ENCODE data around the gene CEP250. TPM values are rescaled to one million over a fixed set of nuclear protein-coding genes. Genes with fewer than 3 reads are reported as not detected.

CEP250 gene, protein sequence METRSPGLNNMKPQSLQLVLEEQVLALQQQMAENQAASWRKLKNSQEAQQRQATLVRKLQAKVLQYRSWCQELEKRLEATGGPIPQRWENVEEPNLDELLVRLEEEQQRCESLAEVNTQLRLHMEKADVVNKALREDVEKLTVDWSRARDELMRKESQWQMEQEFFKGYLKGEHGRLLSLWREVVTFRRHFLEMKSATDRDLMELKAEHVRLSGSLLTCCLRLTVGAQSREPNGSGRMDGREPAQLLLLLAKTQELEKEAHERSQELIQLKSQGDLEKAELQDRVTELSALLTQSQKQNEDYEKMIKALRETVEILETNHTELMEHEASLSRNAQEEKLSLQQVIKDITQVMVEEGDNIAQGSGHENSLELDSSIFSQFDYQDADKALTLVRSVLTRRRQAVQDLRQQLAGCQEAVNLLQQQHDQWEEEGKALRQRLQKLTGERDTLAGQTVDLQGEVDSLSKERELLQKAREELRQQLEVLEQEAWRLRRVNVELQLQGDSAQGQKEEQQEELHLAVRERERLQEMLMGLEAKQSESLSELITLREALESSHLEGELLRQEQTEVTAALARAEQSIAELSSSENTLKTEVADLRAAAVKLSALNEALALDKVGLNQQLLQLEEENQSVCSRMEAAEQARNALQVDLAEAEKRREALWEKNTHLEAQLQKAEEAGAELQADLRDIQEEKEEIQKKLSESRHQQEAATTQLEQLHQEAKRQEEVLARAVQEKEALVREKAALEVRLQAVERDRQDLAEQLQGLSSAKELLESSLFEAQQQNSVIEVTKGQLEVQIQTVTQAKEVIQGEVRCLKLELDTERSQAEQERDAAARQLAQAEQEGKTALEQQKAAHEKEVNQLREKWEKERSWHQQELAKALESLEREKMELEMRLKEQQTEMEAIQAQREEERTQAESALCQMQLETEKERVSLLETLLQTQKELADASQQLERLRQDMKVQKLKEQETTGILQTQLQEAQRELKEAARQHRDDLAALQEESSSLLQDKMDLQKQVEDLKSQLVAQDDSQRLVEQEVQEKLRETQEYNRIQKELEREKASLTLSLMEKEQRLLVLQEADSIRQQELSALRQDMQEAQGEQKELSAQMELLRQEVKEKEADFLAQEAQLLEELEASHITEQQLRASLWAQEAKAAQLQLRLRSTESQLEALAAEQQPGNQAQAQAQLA (N-terminal part only)
- 10 to 100 TPM; 45.1 to 55.0 TPM for total RNA-seq

DNA sequence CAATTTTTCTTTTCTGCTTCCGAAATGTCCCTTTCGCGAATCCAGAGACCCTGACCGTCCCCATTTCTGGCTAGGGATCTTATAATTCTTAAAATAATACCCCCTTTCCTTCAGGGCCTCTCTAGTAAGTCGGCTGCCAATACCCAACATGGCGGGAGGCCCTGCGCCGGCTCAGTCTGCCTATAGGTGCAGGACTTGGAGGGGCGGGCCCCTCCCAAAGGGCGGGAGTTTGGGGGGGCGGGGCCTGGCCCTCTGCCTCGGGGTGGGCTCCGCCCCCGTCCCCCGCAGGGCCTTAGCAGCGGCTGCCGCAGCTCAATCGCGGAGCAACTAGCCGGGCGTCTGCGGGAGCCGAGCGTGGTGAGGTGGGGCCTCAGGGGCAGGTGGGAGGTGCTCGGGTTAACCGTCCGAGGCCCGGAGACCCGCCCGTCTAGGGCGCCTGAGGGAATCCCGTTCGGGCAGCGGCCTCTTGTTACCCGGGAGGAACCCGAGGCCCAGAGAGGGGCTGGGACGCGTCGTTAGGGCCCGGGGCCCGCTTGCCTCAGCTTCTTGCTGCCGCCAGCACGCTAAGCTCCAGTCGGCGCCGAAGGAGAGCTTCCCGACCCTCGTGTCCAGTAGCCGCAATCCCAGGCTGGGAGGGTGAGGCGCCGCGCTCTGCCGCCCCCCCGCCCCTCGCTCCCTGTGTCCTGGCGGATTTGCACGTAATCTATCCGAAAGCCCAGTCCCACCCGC is at the start of gene CEP250:
CEP250 (plus strand) TSS at position 718 of the 729 bp plus-strand sequence. CDS start 6,770 bp downstream, outside the sequence.
- no peaks in the 10 kb centered on the region for H3K27me3 Mint-ChIP-seq (ENCODE audit: low read depth)
- DNase-seq (peak; percentile 95 to 96), ATAC-seq (replicated peaks in 1 of 2) (peak; percentile 98)
- H3K36me3 Mint-ChIP-seq (ENCODE audit: insufficient read depth in 2 of 2) = no peaks in the 10 kb centered on the region
- peaks cover 40% of the 10 kb centered on the region for H3K4me1 Mint-ChIP-seq (ENCODE audit: low read depth)
- no peaks in the 10 kb centered on the region for H3K9me3 Mint-ChIP-seq
- H3K4me3 Mint-ChIP-seq = peak within 1 kb of the TSS; percentile 86 to 98
- H3K27ac Mint-ChIP-seq = peak within 1 kb of the TSS; percentile 100

DNA sequence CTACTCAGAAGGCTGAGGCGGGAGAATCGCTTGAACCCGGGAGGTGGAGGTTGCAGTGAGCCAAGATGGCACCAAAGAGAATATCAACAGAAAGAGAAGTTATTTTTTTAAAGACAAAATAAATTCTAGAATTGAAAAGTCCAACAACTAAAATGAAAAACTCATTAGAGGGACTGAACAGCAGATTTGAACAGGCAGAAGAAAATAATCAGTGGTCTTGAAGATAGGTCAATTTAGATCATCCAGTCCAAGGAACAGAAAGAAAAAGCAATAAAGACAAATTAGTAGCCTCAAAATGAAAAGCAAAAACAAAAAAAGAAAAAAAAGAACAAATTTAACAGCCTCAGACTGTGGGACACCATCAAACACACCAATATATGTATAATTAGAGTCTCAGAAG is 49.6 kb upstream of the CEP250 start:
- peaks cover 2 to 3% of the 10 kb centered on the region in 2 donors for H3K9me3 Mint-ChIP-seq
- H3K4me1 Mint-ChIP-seq (ENCODE audit: low read depth) = peaks cover 31% of the 10 kb centered on the region
- H3K27ac Mint-ChIP-seq = peak overlapping the region; percentile 2
- no peak overlapping the region for H3K4me3 Mint-ChIP-seq
- ATAC-seq (replicated peaks in 1 of 2) (no peak), DNase-seq (no peak)
- peaks cover 11 to 41% of the 10 kb centered on the region in 2 donors for H3K36me3 Mint-ChIP-seq (ENCODE audit: insufficient read depth in 2 of 2)
- no peaks in the 10 kb centered on the region for H3K27me3 Mint-ChIP-seq (ENCODE audit: low read depth)

DNA sequence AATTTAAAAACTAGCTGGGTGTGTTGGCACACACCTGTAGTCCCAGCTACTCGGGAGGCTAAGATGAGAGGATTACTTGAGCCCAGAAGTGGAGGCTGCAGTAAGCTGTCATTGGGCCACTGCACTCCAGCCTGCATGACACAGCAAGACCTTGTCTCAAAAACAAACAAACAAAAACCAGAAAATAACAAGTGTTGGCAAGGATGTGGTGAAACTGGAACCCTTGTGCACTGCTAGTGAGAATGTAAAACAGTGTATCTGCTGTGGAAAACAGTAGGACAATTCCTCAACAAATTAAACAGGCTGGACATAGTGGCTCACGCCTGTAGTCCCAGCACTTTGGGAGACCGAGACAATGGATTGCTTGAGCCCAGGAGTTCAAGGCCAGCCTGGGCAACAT is 47.1 kb upstream of the CEP250 start:
- peak overlapping the region; percentile 39 for H3K27ac Mint-ChIP-seq
- H3K27me3 Mint-ChIP-seq (ENCODE audit: low read depth) = no peaks in the 10 kb centered on the region
- no peak for DNase-seq
- peaks cover 13 to 47% of the 10 kb centered on the region in 2 donors for H3K36me3 Mint-ChIP-seq (ENCODE audit: insufficient read depth in 2 of 2)
- no peak for ATAC-seq (replicated peaks in 1 of 2)
- no peak overlapping the region for H3K4me3 Mint-ChIP-seq
- H3K4me1 Mint-ChIP-seq (ENCODE audit: low read depth) = peaks cover 47% of the 10 kb centered on the region
- peaks cover 2 to 3% of the 10 kb centered on the region in 2 donors for H3K9me3 Mint-ChIP-seq

DNA sequence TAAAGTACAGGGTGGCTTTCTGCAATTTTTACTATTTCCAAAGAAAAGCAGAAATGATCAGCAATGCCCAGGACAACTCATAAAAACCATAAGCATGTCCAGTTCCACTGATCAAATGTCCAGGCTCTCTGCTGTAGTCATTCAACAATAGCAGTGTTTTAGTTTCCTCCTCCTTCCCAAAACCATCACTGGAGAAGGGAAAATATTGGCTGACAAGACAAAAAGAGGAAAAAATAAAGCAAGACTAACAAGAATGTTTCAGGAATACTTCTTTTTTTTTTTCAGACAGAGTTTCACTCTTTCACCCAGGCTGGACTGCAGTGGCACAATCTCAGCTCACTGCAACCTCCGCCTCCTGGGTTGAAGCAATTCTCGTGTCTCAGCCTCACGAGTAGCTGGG is 45.9 kb upstream of the CEP250 start:
- Mint-ChIP-seq H3K9me3 (peaks cover 2 to 3% of the 10 kb centered on the region in 2 donors), H3K27me3 (ENCODE audit: low read depth) (no peaks in the 10 kb centered on the region), H3K4me1 (ENCODE audit: low read depth) (peaks cover 45% of the 10 kb centered on the region), H3K27ac (no peak overlapping the region), H3K36me3 (ENCODE audit: insufficient read depth in 2 of 2) (peaks cover 11 to 42% of the 10 kb centered on the region in 2 donors), H3K4me3 (no peak overlapping the region)
- DNase-seq (no peak), ATAC-seq (replicated peaks in 1 of 2) (no peak)

DNA sequence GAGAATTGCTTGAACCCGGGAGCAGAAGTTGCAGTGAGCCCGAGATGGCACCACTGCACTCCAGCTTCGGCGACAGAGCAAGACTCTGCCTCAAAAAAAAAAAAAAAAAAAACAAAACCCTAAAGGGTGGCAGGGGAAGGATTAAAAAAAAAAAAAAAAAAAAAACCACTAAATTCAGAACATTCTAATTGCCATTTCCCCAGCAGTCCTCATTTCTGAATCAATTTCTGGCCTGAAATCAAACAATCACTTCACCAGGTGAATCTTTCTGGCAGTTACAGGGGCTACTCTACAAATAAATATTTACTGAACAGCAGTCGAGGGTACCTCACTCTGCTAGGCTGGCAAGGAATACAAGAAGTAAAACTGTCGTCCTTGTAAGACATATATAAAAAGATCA is 44.8 kb upstream of the CEP250 start:
- DNase-seq = no peak
- peaks cover 2 to 3% of the 10 kb centered on the region in 2 donors for H3K9me3 Mint-ChIP-seq
- H3K27me3 Mint-ChIP-seq (ENCODE audit: low read depth) = no peaks in the 10 kb centered on the region
- peak overlapping the region; percentile 90 for H3K27ac Mint-ChIP-seq
- peaks cover 35% of the 10 kb centered on the region for H3K4me1 Mint-ChIP-seq (ENCODE audit: low read depth)
- peaks cover 6 to 33% of the 10 kb centered on the region in 2 donors for H3K36me3 Mint-ChIP-seq (ENCODE audit: insufficient read depth in 2 of 2)
- ATAC-seq (replicated peaks in 1 of 2) = no peak
- peak overlapping the region; percentile 91 to 94 for H3K4me3 Mint-ChIP-seq

DNA sequence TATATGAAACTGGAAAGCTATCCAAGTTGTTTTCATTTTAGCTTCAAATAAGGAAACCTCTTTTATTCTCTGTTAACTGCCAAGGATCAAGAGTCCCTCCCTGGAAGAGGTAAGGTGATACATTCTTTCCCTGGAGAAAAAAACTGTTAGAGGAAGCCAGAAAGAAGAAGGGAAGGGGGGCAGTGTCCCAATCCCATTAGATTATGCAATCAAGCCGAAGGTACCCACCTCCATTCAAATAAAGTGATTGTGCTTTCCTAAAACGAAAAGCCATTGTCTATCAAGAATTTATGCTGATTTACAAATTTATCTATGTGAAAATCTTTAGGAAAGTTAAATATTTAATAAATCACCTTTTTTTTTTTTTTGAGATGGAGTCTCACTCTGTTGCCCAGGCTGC is 34.1 kb upstream of the CEP250 start:
- no peaks in the 10 kb centered on the region for H3K36me3 Mint-ChIP-seq (ENCODE audit: insufficient read depth in 2 of 2)
- peaks cover 11% of the 10 kb centered on the region for H3K27me3 Mint-ChIP-seq (ENCODE audit: low read depth)
- ATAC-seq (replicated peaks in 1 of 2) (no peak), DNase-seq (no peak)
- no peak overlapping the region for H3K4me3 Mint-ChIP-seq
- H3K9me3 Mint-ChIP-seq = no peaks in the 10 kb centered on the region
- H3K4me1 Mint-ChIP-seq (ENCODE audit: low read depth) = no peaks in the 10 kb centered on the region
- H3K27ac Mint-ChIP-seq = no peak overlapping the region

DNA sequence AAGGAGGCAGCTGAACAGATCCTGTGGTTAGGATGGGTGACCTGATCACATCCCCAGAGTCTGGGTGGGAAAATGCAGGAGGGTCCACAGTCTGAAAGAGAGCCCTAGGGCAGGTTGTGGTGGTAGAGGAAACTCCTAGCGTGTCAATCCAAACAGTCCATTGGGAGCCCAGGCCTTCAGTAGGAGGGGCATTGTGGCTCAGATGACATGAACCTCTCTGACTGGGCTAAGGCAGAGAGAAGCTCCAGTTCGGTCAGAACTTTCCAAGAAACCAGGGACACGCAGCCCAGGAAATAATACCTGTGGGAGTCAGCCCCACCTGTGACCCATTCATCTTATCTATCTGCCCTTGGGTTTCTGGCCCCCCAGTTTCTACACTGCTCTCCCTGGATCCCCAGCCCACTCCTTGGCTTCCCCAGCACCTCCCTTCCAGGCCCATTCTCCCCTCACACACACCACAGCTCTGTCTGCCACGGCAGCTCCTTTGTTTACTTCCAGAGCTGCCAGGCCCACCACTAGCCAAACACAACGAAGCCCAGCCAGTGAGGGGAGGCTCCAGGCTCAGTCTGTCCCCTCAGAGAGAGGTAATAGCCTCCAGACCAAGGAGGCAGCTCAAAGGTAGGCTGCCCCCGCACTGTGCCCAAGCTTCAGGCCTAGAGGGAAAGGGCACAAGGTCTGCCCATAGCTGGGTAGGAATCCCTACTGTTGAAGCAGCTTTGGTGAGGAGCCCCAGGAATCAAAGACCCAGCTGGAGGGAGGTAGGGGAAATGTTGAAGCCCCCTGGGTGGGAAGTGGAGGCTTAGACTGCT is 23.6 kb upstream of the CEP250 start:
- ATAC-seq (replicated peaks in 1 of 2) = no peak

DNA sequence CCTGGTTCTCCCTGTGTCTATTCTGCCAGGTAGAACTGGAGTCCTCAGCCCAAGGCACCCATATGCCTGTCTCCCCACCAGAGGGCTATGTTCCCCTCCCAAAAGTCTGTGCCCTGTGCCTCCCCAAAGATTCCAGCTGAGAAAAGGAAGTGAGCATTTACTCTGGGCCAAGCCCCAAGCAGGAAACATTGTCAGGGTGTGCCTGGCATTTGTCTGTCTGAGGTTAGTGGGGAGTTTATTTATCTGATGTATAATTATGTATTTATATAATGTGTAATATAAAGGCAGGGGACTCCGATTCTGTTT is 23.0 kb upstream of the CEP250 start:
- DNase-seq (no peak), ATAC-seq (replicated peaks in 1 of 2) (no peak)
- no peaks in the 10 kb centered on the region for H3K9me3 Mint-ChIP-seq
- no peaks in the 10 kb centered on the region for H3K36me3 Mint-ChIP-seq (ENCODE audit: insufficient read depth in 2 of 2)
- H3K4me1 Mint-ChIP-seq (ENCODE audit: low read depth) = no peaks in the 10 kb centered on the region
- H3K27ac Mint-ChIP-seq = no peak overlapping the region
- H3K4me3 Mint-ChIP-seq = no peak overlapping the region
- no peaks in the 10 kb centered on the region for H3K27me3 Mint-ChIP-seq (ENCODE audit: low read depth)

More for the DNA sequence above, 23.6 kb upstream of the CEP250 start:
- DNase-seq = no peak
- Mint-ChIP-seq H3K9me3 (no peaks in the 10 kb centered on the region), H3K4me3 (no peak overlapping the region), H3K4me1 (ENCODE audit: low read depth) (no peaks in the 10 kb centered on the region), H3K27me3 (ENCODE audit: low read depth) (no peaks in the 10 kb centered on the region), H3K27ac (no peak overlapping the region), H3K36me3 (ENCODE audit: insufficient read depth in 2 of 2) (no peaks in the 10 kb centered on the region)

DNA sequence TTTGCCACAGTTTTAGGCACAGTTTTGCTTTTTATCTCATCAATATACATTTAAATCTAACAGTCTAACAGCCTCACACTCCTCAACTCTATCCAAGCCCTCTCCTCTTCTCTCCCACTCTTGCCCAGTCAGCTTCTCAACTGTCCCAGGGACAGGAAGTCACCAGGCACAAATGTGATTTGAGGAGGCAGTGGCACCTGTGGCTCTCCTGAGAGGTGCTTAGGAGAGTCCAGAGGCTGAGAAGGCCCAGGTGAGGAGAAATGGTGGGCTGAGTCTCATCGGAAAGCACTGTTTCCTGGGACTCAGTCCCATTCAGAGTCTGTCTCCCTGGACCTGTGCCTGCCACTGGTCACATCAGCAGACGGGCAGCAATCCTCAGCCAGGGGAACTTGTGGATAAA is 22.1 kb upstream of the CEP250 start:
- no peaks in the 10 kb centered on the region for H3K9me3 Mint-ChIP-seq
- H3K27ac Mint-ChIP-seq = no peak overlapping the region
- no peaks in the 10 kb centered on the region for H3K4me1 Mint-ChIP-seq (ENCODE audit: low read depth)
- no peaks in the 10 kb centered on the region for H3K36me3 Mint-ChIP-seq (ENCODE audit: insufficient read depth in 2 of 2)
- DNase-seq (no peak), ATAC-seq (replicated peaks in 1 of 2) (no peak)
- no peaks in the 10 kb centered on the region for H3K27me3 Mint-ChIP-seq (ENCODE audit: low read depth)
- no peak overlapping the region for H3K4me3 Mint-ChIP-seq

DNA sequence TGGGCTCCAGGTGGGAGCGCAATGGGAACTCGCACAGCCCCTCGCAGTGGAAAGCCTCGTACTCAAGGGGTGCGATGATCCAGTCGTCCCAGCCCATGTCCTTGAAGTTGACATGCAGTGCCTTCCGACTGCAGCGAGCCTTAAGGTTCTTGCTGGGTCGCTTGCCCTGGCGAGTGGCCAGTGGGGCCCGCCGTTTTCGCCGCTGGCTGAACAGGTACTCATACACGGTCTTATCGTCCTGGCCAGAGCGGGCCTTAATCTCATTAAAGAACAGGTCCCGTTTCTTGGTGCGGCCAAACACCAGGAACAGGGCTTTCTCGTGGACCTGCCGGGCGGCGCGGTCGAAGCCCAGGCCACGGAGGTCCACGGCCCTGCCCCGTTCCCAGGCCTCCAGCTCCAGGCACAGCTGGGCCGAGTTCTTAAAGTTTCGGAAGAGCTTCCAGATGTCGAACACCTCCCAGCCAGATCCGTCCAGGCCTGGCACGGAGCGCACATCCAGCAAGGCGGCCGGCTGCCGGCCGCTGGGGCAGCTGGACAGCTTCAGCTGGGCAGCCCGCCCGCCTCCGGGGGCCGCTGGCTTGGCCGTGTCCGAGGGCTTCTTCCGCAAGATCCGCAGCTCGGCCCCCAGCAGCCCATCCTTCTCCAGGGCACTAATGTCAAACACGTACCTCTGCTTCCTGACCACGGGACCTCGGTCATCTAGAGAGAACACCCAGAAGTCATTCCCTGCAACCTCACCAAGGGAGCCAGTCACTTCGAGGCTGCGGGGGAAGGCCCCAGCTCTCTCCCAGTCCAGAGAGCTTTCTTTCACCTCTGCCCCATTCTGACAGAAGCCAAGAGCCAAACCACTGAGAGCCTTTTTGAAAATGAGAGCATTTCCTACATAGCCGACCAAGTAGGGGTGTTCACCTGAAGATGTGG is 21.1 kb upstream of the CEP250 start:
- ATAC-seq (replicated peaks in 1 of 2) (no peak), DNase-seq (no peak)
- peaks cover 6% of the 10 kb centered on the region for H3K4me1 Mint-ChIP-seq (ENCODE audit: low read depth)
- no peaks in the 10 kb centered on the region for H3K9me3 Mint-ChIP-seq
- peaks cover 3% of the 10 kb centered on the region for H3K27me3 Mint-ChIP-seq (ENCODE audit: low read depth)
- H3K27ac Mint-ChIP-seq = no peak overlapping the region
- no peak overlapping the region for H3K4me3 Mint-ChIP-seq
- no peaks in the 10 kb centered on the region for H3K36me3 Mint-ChIP-seq (ENCODE audit: insufficient read depth in 2 of 2)

DNA sequence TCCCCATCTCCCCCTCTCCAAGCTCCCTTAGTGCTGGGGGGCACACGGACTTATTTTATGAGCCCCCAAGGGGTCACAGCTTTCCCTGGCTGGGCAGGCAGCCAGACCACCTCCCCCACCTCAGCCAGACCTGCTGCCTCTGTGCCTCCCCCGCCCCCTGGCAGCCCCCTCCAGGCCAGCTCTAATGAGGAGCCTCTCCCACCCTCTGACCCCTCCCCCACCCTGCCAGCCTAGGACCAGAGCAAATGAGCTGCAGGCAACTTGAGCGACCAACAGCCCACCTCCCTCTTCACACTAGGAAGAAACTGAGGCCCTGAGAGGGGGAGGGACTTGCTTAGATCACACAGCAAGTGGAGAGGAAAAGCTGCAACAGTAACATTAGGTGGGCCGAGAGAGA is 19.2 kb upstream of the CEP250 start:
- Mint-ChIP-seq H3K27ac (no peak overlapping the region), H3K36me3 (ENCODE audit: insufficient read depth in 2 of 2) (no peaks in the 10 kb centered on the region), H3K4me3 (no peak overlapping the region), H3K4me1 (ENCODE audit: low read depth) (peaks cover 9% of the 10 kb centered on the region), H3K27me3 (ENCODE audit: low read depth) (peaks cover 18% of the 10 kb centered on the region), H3K9me3 (no peaks in the 10 kb centered on the region)
- DNase-seq (no peak), ATAC-seq (replicated peaks in 1 of 2) (no peak)

Data from activated T-cell treated with anti-CD3 and anti-CD28 coated beads, Interleukin-2, amount 50 U/mL, for 72 hours (primary cell).